ENCODE data around the gene CAPN2.

GRCh38 chr1:223774134-223774814, 61.9 kb downstream of the CAPN2 start:
- TF ChIP-seq POLR2A (IDR thresholded peaks at IDR 0.05; ENCODE audit: low read depth, low read length) (no peak), POLR2AphosphoS5 (IDR thresholded peaks at IDR 0.05; ENCODE audit: low read depth, low read length) (no peak)

Measured in GM12892 (cell line).